Measurements from ENCODE around the gene KIRREL3. TPM values are rescaled to one million over a fixed set of nuclear protein-coding genes. Genes with fewer than 3 reads are reported as not detected.
"Not testable (repeated sequence)": the region's sequence is repeated elsewhere in the genome, so short reads cannot be mapped to it uniquely, and the experiment has no call there.

The KIRREL3 gene
- polyA plus RNA-seq, 1 donor (not counting 4 experiments of a cell fraction or from before 2014, with no cell fraction given), result 0.04 TPM

- peaks cover 14% of the 10 kb centered on the region for H3K4me1 ChIP-seq (ENCODE audit: control insufficient read depth, extremely low read depth, insufficient read depth, low read length)
- no peak overlapping the region for H3K9ac ChIP-seq (ENCODE audit: control insufficient read depth, extremely low read depth, insufficient read depth, low read length)
- no peak overlapping the region for H2AFZ ChIP-seq (ENCODE audit: control insufficient read depth, low read length)
- H3K27ac ChIP-seq (ENCODE audit: control insufficient read depth, insufficient read depth, low read length), result no peak overlapping the region
- H3K4me2 ChIP-seq (ENCODE audit: control insufficient read depth, extremely low read depth, insufficient read depth, low read depth, low read length), result no peak overlapping the region
- no peaks in the 10 kb centered on the region for H3K27me3 ChIP-seq (ENCODE audit: control insufficient read depth, extremely low read depth, insufficient read depth, low read length)
- DNase-seq (ENCODE audit: low read depth, low spot score) (no peak), FAIRE-seq (no peak)
- H4K20me1 ChIP-seq (ENCODE audit: control insufficient read depth, extremely low read depth, insufficient read depth, low read length), result no peaks in the 10 kb centered on the region
- TF ChIP-seq EZH2 (IDR thresholded peaks at IDR 0.05; ENCODE audit: low read length), result no peak
- no peak for TF ChIP-seq CTCF (optimal IDR thresholded peaks at IDR 0.05 in 1 of 3, IDR thresholded peaks at IDR 0.05 in 1 of 3, conservative IDR thresholded peaks at IDR 0.05 in 1 of 3; ENCODE audit: extremely low read depth in 1 of 3, insufficient read depth in 2 of 3, low read length in 3 of 3)
- dilution Hi-C loops (cut with MboI; ENCODE audit: extremely low pct_ligation_motif_present, low sequenced_read_pairs), result no loop called here
- H3K36me3 ChIP-seq (ENCODE audit: control insufficient read depth in 2 of 2, extremely low read depth in 1 of 2, insufficient read depth in 2 of 2, low read length in 2 of 2), result peaks cover 0 to 2% of the 10 kb centered on the region in 2 experiments
- H3K9me1 ChIP-seq (ENCODE audit: control insufficient read depth, extremely low read depth, insufficient read depth, low read length), result peaks cover 4% of the 10 kb centered on the region
- peaks cover 26% of the 10 kb centered on the region for H3K79me2 ChIP-seq (ENCODE audit: control insufficient read depth, insufficient read depth, low read length)
- no peak overlapping the region for H3K4me3 ChIP-seq (ENCODE audit: control insufficient read depth in 2 of 3, extremely low read depth in 1 of 3, insufficient read depth in 2 of 3, low read depth in 1 of 3, low read length in 3 of 3)
- no peaks in the 10 kb centered on the region for H3K9me3 ChIP-seq (ENCODE audit: control insufficient read depth, low read depth, low read length)
These were observed 616.0 kb downstream of the KIRREL3 start for GRCh38 chr11:126384449-126385070.

- no peak overlapping the region for H3K9ac ChIP-seq (ENCODE audit: control insufficient read depth, extremely low read depth, insufficient read depth, low read length)
- H3K4me1 ChIP-seq (ENCODE audit: control insufficient read depth, extremely low read depth, insufficient read depth, low read length), result peaks cover 14% of the 10 kb centered on the region
- no peak overlapping the region for H2AFZ ChIP-seq (ENCODE audit: control insufficient read depth, low read length)
- peaks cover 31% of the 10 kb centered on the region for H3K79me2 ChIP-seq (ENCODE audit: control insufficient read depth, insufficient read depth, low read length)
- H4K20me1 ChIP-seq (ENCODE audit: control insufficient read depth, extremely low read depth, insufficient read depth, low read length), result no peaks in the 10 kb centered on the region
- no peak overlapping the region for H3K4me2 ChIP-seq (ENCODE audit: control insufficient read depth, extremely low read depth, insufficient read depth, low read depth, low read length)
- H3K4me3 ChIP-seq (ENCODE audit: control insufficient read depth in 2 of 3, extremely low read depth in 1 of 3, insufficient read depth in 2 of 3, low read depth in 1 of 3, low read length in 3 of 3), result no peak overlapping the region
- H3K9me1 ChIP-seq (ENCODE audit: control insufficient read depth, extremely low read depth, insufficient read depth, low read length), result peaks cover 4% of the 10 kb centered on the region
- FAIRE-seq, result no peak
- H3K27ac ChIP-seq (ENCODE audit: control insufficient read depth, insufficient read depth, low read length), result no peak overlapping the region
- dilution Hi-C loops (cut with MboI; ENCODE audit: extremely low pct_ligation_motif_present, low sequenced_read_pairs), result no loop called here
- no peaks in the 10 kb centered on the region for H3K9me3 ChIP-seq (ENCODE audit: control insufficient read depth, low read depth, low read length)
- DNase-seq (ENCODE audit: low read depth, low spot score), result no peak
- peaks cover 0 to 2% of the 10 kb centered on the region in 2 experiments for H3K36me3 ChIP-seq (ENCODE audit: control insufficient read depth in 2 of 2, extremely low read depth in 1 of 2, insufficient read depth in 2 of 2, low read length in 2 of 2)
- TF ChIP-seq CTCF (optimal IDR thresholded peaks at IDR 0.05 in 1 of 3, IDR thresholded peaks at IDR 0.05 in 1 of 3, conservative IDR thresholded peaks at IDR 0.05 in 1 of 3; ENCODE audit: extremely low read depth in 1 of 3, insufficient read depth in 2 of 3, low read length in 3 of 3) (no peak), EZH2 (IDR thresholded peaks at IDR 0.05; ENCODE audit: low read length) (no peak)
- no peaks in the 10 kb centered on the region for H3K27me3 ChIP-seq (ENCODE audit: control insufficient read depth, extremely low read depth, insufficient read depth, low read length)
These were observed 616.9 kb downstream of the KIRREL3 start for GRCh38 chr11:126383339-126384335.

- H3K9me3 ChIP-seq (ENCODE audit: control insufficient read depth, low read depth, low read length); H3K4me3 ChIP-seq (ENCODE audit: control insufficient read depth in 2 of 3, extremely low read depth in 1 of 3, insufficient read depth in 2 of 3, low read depth in 1 of 3, low read length in 3 of 3); H3K9me1 ChIP-seq (ENCODE audit: control insufficient read depth, extremely low read depth, insufficient read depth, low read length); dilution Hi-C loops (cut with MboI; ENCODE audit: extremely low pct_ligation_motif_present, low sequenced_read_pairs); H4K20me1 ChIP-seq (ENCODE audit: control insufficient read depth, extremely low read depth, insufficient read depth, low read length); H3K36me3 ChIP-seq (ENCODE audit: control insufficient read depth in 2 of 2, extremely low read depth in 1 of 2, insufficient read depth in 2 of 2, low read length in 2 of 2); DNase-seq (ENCODE audit: low read depth, low spot score); H3K27ac ChIP-seq (ENCODE audit: control insufficient read depth, insufficient read depth, low read length); H3K9ac ChIP-seq (ENCODE audit: control insufficient read depth, extremely low read depth, insufficient read depth, low read length); FAIRE-seq; H3K4me2 ChIP-seq (ENCODE audit: control insufficient read depth, extremely low read depth, insufficient read depth, low read depth, low read length); H2AFZ ChIP-seq (ENCODE audit: control insufficient read depth, low read length); H3K27me3 ChIP-seq (ENCODE audit: control insufficient read depth, extremely low read depth, insufficient read depth, low read length): not testable (repeated sequence)
- Histone ChIP-seq H3K79me2 (ENCODE audit: control insufficient read depth, insufficient read depth, low read length) (peaks cover 36% of the 10 kb centered on the region), H3K4me1 (ENCODE audit: control insufficient read depth, extremely low read depth, insufficient read depth, low read length) (peaks cover 11% of the 10 kb centered on the region)
These were observed 617.9 kb downstream of the KIRREL3 start for GRCh38 chr11:126382641-126383040.
